Mucosa of descending colon (tissue), 3 donors: Measurements from ENCODE around the gene NDUFS2. TPM values are rescaled to one million over a fixed set of nuclear protein-coding genes. Genes with fewer than 3 reads are reported as not detected.

Experiments used
- ATAC-seq: fragments of 200-7000 bp; cut with Tn5 transposase; one replicate; pipeline ENCODE4 v1.9.1; 2020; ENCODE audit warnings: mild to moderate bottlenecking, moderate library complexity
- DNase-seq, 3 donors: peaks; one replicate each; pipeline ENCODE4 v3.0.0-alpha.2; 2020
- H3K36me3 ChIP-seq: fragments of 200-600 bp; one replicate; pipeline ENCODE4 v1.8.0; 2021; ENCODE audit warnings: low read depth, mild to moderate bottlenecking
- H3K4me1 ChIP-seq: fragments of 200-600 bp; one replicate; pipeline ENCODE4 v1.8.0; 2021; ENCODE audit warnings: low read depth, mild to moderate bottlenecking
- H3K4me3 ChIP-seq: fragments of 200-600 bp; one replicate; pipeline ENCODE4 v1.8.0; 2021; ENCODE audit warnings: mild to moderate bottlenecking
- H3K9me3 ChIP-seq: fragments of 200-600 bp; one replicate; pipeline ENCODE4 v1.8.0; 2021; ENCODE audit warnings: mild to moderate bottlenecking
- CTCF ChIP-seq: fragments of 200-600 bp; IDR thresholded peaks from one replicate; pipeline ENCODE4 v1.8.0; 2022; ENCODE audit warnings: antibody characterized with exemption, mild to moderate bottlenecking
- intact Hi-C, 2 donors: fragments of 100-400 bp; cut with DNase I in 1 of 2; cut with micrococcal nuclease in 1 of 2; formaldehyde crosslinking; loops; one replicate each; pipeline versions ENCODE4 v1.11.0 to v1.11.1; 2022; cut with DNase I, micrococcal nuclease
- total RNA-seq, 3 donors: library from RNA; stranded (reverse); fragmentation: NEBNext Ultra II Directional in 2 of 3; extraction: Animal tissue kit (Norgen Biotek cat#: 25700) in 2 of 3; gene quantifications; one replicate each; pipeline versions ENCODE4 v1.2.1 to v1.2.4, GENCODE V29; 2021 to 2023
- donor health status: DM: no; HTN: no; CAD: no; lungs with moderate emphysema.
- donor health status: DM: no; HTN: no; CAD: no.
- donor health status: DM: no; HTN: yes; CAD: no.

Gene NDUFS2
- total RNA-seq, 3 donors from 2014 or later, result 119 to 159 (median 154) TPM

DNA sequence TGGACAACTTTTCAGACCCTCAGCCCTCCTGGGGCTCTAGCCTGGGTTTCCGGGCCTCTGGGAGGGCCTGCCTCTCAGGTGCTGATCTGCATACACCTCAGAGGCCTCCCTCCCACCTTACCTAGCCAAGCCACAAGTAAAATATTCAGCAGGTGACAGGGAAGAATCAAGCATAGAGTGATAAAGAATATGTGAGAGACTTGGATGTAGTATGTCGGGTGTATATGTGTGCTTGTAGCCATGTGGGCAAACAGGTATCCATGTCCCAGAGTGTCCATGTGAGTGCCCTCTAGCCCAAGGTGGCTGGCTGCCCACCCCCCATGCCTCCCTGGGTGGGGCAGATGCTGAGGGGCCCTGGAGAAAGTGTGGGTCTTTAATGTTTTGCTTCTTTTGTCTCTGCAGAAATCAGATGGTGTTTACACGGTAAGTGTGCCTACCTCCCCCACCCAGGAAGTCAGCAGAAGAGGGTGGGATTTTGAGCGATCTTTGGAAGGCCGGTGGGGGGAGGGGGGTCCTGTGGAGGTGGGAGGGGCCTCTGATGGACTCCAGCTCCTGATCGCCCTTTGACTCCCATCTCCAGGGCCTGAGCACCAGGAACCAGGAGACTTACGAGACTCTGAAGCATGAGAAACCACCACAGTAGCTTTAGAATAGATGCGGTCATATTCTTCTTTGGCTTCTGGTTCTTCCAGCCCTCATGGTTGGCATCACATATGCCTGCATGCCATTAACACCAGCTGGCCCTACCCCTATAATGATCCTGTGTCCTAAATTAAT, 16.3 kb downstream of the NDUFS2 start:
- no peak for TF ChIP-seq CTCF
- ATAC-seq (no peak), DNase-seq (no peak)
- Histone ChIP-seq H3K4me1 (no peaks in the 10 kb centered on the region), H3K4me3 (no peak overlapping the region), H3K9me3 (no peaks in the 10 kb centered on the region), H3K36me3 (peaks cover 1% of the 10 kb centered on the region)
- intact Hi-C loops, result no loop called here

DNA sequence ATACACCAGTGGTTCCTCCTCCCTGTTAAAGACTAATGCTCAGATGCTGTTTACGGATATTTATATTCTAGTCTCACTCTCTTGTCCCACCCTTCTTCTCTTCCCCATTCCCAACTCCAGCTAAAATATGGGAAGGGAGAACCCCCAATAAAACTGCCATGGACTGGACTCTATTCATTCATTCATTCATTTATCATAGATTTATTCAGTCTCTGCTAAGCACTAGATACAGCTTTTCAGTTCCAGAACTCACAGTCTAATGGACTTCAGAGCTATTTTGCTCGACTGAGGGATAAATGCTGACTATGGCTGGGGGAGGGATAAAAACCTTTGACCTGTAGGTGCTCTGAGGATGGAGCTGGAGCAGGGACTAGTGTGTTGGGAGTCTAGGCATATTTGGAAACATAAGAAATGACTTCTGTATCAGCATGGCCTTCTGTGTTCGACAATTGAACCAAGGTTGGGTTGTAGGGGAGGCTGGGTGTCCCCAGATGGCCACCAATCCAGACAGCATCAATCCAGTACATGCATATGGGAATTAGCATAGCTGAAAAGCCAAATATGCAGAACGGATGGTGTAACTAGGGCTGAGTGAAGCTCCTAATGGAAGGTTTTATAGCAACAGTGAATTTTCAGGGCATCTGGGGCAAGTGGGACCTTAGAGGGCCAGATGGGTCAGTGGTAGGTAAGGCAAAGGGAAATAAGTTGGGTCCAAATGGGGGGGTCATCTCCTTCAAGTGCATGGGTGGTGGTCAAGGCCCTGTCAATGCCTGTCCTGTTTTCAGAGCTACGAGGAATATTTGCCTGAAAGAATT, 17.1 kb downstream of the NDUFS2 start:
- Histone ChIP-seq H3K36me3 (no peaks in the 10 kb centered on the region), H3K4me1 (no peaks in the 10 kb centered on the region), H3K9me3 (no peaks in the 10 kb centered on the region), H3K4me3 (no peak overlapping the region)
- TF ChIP-seq CTCF, result no peak
- intact Hi-C loops, result no loop called here
- DNase-seq (no peak), ATAC-seq (no peak)

- intact Hi-C loops, result loop anchor here in 1 of 2 donors (10.0 kb wide), 1 partner anchor 165 kb away; no protein-coding TSS in a partner anchor
- DNase-seq (no peak), ATAC-seq (no peak)
- H3K4me3 ChIP-seq, result no peak overlapping the region
- H3K9me3 ChIP-seq, result no peaks in the 10 kb centered on the region
- no peaks in the 10 kb centered on the region for H3K4me1 ChIP-seq
- H3K36me3 ChIP-seq, result no peaks in the 10 kb centered on the region
- TF ChIP-seq CTCF, result no peak
These were observed 17.8 kb downstream of the NDUFS2 start for GRCh38 chr1:161220002-161220401.

- intact Hi-C loops, result loop anchor here in 1 of 2 donors (10.0 kb wide), 1 partner anchor 162 kb away; no protein-coding TSS in a partner anchor
- DNase-seq (no peak), ATAC-seq (no peak)
- no peaks in the 10 kb centered on the region for H3K9me3 ChIP-seq
- H3K4me3 ChIP-seq, result no peak overlapping the region
- no peak for TF ChIP-seq CTCF
- no peaks in the 10 kb centered on the region for H3K36me3 ChIP-seq
- peaks cover 14% of the 10 kb centered on the region for H3K4me1 ChIP-seq
These were observed 20.2 kb downstream of the NDUFS2 start for GRCh38 chr1:161222175-161223019.
